HepG2 (cell line): ENCODE results near the gene CDK2. TPM values are rescaled to one million over a fixed set of nuclear protein-coding genes. Genes with fewer than 3 reads are reported as not detected.

ENCODE experiments used
- E2F2 ChIP-seq: sonication (generic); formaldehyde crosslinking; IDR thresholded peaks from 2 replicates; pipeline ENCODE4 v1.4.0; 2020; ENCODE audit warnings: missing genetic modification reagents, borderline replicate concordance
- SKIL ChIP-seq: sonication (generic); formaldehyde crosslinking; IDR thresholded peaks from 2 replicates; pipeline ENCODE4 v1.8.0; 2022; ENCODE audit warnings: missing genetic modification reagents, mild to moderate bottlenecking, moderate library complexity, borderline replicate concordance
- ZNF225 ChIP-seq: sonication (generic); formaldehyde crosslinking; IDR thresholded peaks from 2 replicates; pipeline ENCODE4 v1.4.0; 2020; ENCODE audit warnings: mild to moderate bottlenecking, missing genetic modification reagents
- polyA plus RNA-seq, 8 experiments: library from polyadenylated mRNA; depleted of rRNA in 3 of 8; stranded (reverse) in 7 of 8; unstranded in 1 of 8; fragments of >200 nt; fragmentation: Illumina TruSeq in 4 of 8; extraction: Trizol in 4 of 8; gene quantifications; 2 replicates each; pipeline versions ENCODE4 v1.2.1 to v1.2.3, GENCODE V29; 2011 to 2016; ENCODE audit warnings: low read depth in 4 of 8, missing spikeins in 1 of 8, mixed read lengths in 1 of 8; ENCODE audit not compliant: insufficient read depth in 1 of 8
- total RNA-seq, 5 experiments: library from RNA; depleted of rRNA; stranded (reverse); fragments of >200 nt; fragmentation: Illumina TruSeq; extraction: Trizol; gene quantifications; 2 replicates each; pipeline ENCODE4 v1.2.3, GENCODE V29; 2016; ENCODE audit warnings: low read depth in 1 of 5
- TF ChIP-seq, protein P1 (sequence below): sonication (generic); formaldehyde crosslinking; IDR thresholded peaks from 2 replicates; pipeline ENCODE4 v1.4.0; 2020; ENCODE audit warnings: missing genetic modification reagents
- TF ChIP-seq, protein P2 (sequence below): sonication (generic); formaldehyde crosslinking; IDR thresholded peaks from 2 replicates; pipeline ENCODE4 v1.8.0; 2023; ENCODE audit warnings: mild to moderate bottlenecking, missing genetic modification reagents
- TF ChIP-seq, protein P3 (sequence below): sonication (generic); formaldehyde crosslinking; IDR thresholded peaks from 2 replicates; pipeline ENCODE4 v1.8.0; 2022; ENCODE audit warnings: missing genetic modification reagents, mild to moderate bottlenecking, inconsistent platforms, borderline replicate concordance
- TF ChIP-seq, protein P4 (sequence below): sonication (generic); formaldehyde crosslinking; IDR thresholded peaks from 2 replicates; pipeline ENCODE4 v1.5.1; 2020; ENCODE audit warnings: mild to moderate bottlenecking, missing genetic modification reagents, borderline replicate concordance
- TF ChIP-seq, protein P5 (sequence below): sonication (generic); formaldehyde crosslinking; IDR thresholded peaks from 2 replicates; pipeline ENCODE4 v1.8.1; 2022; ENCODE audit warnings: low read depth, mild to moderate bottlenecking, missing genetic modification reagents

The CDK2 gene
- total and polyA plus RNA-seq, 2 of the 13 experiments (the other 11 are each of a cell fraction or from before 2014, with no cell fraction given) = 47.5 to 52.6 TPM

DNA sequence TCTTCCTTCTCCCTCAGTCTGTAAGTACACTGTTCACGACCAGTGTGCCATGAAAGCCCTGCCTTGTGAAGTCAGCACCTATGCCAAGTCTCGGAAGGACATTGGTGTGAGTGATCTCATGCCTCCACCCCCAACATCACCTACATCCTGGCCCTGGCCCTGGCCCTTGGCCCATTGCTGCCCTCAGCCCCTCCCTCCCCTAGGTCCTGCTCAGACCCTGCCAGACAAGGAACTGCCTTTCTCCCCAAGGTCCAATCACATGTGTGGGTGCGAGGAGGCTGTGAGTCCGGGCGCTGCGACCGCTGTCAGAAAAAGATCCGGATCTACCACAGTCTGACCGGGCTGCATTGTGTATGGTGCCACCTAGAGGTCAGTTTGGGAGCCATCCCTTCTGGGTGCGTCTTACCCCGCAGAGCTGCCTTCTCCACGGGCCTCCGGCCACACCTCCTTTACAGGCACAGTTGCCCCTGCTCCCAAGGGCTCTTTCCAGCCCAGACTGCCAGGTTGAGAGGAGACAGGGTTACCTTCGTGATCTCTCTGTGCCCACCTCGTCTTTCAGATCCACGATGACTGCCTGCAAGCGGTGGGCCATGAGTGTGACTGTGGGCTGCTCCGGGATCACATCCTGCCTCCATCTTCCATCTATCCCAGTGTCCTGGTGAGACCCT, 26.4 kb upstream of the CDK2 start (continued):
- TF ChIP-seq SKIL (CRISPR knock-in tag) = no peak
- TF ChIP-seq, protein P1, sequence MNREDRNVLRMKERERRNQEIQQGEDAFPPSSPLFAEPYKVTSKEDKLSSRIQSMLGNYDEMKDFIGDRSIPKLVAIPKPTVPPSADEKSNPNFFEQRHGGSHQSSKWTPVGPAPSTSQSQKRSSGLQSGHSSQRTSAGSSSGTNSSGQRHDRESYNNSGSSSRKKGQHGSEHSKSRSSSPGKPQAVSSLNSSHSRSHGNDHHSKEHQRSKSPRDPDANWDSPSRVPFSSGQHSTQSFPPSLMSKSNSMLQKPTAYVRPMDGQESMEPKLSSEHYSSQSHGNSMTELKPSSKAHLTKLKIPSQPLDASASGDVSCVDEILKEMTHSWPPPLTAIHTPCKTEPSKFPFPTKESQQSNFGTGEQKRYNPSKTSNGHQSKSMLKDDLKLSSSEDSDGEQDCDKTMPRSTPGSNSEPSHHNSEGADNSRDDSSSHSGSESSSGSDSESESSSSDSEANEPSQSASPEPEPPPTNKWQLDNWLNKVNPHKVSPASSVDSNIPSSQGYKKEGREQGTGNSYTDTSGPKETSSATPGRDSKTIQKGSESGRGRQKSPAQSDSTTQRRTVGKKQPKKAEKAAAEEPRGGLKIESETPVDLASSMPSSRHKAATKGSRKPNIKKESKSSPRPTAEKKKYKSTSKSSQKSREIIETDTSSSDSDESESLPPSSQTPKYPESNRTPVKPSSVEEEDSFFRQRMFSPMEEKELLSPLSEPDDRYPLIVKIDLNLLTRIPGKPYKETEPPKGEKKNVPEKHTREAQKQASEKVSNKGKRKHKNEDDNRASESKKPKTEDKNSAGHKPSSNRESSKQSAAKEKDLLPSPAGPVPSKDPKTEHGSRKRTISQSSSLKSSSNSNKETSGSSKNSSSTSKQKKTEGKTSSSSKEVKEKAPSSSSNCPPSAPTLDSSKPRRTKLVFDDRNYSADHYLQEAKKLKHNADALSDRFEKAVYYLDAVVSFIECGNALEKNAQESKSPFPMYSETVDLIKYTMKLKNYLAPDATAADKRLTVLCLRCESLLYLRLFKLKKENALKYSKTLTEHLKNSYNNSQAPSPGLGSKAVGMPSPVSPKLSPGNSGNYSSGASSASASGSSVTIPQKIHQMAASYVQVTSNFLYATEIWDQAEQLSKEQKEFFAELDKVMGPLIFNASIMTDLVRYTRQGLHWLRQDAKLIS (CRISPR knock-in tag) = no peak
- TF ChIP-seq, protein P2, sequence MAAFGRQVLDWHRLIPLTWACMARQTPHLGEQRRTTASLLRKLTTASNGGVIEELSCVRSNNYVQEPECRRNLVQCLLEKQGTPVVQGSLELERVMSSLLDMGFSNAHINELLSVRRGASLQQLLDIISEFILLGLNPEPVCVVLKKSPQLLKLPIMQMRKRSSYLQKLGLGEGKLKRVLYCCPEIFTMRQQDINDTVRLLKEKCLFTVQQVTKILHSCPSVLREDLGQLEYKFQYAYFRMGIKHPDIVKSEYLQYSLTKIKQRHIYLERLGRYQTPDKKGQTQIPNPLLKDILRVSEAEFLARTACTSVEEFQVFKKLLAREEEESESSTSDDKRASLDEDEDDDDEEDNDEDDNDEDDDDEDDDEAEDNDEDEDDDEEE (CRISPR knock-in tag) = 0 out of 2 replicates have a peak, but pooled peaks have one; percentile 61
- TF ChIP-seq, protein P3, sequence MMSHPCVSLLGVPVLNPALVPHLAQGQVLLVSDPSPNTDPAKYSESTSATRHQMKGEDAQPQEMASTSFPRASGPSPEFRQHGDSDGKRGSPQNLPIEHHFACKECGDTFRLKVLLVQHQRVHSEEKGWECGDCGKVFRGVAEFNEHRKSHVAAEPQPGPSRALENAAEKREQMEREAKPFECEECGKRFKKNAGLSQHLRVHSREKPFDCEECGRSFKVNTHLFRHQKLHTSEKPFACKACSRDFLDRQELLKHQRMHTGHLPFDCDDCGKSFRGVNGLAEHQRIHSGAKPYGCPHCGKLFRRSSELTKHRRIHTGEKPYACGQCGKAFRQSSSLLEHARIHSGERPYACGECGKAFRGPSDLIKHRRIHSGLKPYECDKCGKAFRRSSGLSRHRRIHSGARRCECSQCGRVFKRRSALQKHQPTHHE (CRISPR knock-in tag) = no peak
- 0 out of 2 replicates have a peak, but pooled peaks have one; percentile 19 for TF ChIP-seq ZNF225 (CRISPR knock-in tag)
- TF ChIP-seq E2F2 = no peak
- TF ChIP-seq, protein P4, sequence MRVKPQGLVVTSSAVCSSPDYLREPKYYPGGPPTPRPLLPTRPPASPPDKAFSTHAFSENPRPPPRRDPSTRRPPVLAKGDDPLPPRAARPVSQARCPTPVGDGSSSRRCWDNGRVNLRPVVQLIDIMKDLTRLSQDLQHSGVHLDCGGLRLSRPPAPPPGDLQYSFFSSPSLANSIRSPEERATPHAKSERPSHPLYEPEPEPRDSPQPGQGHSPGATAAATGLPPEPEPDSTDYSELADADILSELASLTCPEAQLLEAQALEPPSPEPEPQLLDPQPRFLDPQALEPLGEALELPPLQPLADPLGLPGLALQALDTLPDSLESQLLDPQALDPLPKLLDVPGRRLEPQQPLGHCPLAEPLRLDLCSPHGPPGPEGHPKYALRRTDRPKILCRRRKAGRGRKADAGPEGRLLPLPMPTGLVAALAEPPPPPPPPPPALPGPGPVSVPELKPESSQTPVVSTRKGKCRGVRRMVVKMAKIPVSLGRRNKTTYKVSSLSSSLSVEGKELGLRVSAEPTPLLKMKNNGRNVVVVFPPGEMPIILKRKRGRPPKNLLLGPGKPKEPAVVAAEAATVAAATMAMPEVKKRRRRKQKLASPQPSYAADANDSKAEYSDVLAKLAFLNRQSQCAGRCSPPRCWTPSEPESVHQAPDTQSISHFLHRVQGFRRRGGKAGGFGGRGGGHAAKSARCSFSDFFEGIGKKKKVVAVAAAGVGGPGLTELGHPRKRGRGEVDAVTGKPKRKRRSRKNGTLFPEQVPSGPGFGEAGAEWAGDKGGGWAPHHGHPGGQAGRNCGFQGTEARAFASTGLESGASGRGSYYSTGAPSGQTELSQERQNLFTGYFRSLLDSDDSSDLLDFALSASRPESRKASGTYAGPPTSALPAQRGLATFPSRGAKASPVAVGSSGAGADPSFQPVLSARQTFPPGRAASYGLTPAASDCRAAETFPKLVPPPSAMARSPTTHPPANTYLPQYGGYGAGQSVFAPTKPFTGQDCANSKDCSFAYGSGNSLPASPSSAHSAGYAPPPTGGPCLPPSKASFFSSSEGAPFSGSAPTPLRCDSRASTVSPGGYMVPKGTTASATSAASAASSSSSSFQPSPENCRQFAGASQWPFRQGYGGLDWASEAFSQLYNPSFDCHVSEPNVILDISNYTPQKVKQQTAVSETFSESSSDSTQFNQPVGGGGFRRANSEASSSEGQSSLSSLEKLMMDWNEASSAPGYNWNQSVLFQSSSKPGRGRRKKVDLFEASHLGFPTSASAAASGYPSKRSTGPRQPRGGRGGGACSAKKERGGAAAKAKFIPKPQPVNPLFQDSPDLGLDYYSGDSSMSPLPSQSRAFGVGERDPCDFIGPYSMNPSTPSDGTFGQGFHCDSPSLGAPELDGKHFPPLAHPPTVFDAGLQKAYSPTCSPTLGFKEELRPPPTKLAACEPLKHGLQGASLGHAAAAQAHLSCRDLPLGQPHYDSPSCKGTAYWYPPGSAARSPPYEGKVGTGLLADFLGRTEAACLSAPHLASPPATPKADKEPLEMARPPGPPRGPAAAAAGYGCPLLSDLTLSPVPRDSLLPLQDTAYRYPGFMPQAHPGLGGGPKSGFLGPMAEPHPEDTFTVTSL = no peak
- TF ChIP-seq, protein P5, sequence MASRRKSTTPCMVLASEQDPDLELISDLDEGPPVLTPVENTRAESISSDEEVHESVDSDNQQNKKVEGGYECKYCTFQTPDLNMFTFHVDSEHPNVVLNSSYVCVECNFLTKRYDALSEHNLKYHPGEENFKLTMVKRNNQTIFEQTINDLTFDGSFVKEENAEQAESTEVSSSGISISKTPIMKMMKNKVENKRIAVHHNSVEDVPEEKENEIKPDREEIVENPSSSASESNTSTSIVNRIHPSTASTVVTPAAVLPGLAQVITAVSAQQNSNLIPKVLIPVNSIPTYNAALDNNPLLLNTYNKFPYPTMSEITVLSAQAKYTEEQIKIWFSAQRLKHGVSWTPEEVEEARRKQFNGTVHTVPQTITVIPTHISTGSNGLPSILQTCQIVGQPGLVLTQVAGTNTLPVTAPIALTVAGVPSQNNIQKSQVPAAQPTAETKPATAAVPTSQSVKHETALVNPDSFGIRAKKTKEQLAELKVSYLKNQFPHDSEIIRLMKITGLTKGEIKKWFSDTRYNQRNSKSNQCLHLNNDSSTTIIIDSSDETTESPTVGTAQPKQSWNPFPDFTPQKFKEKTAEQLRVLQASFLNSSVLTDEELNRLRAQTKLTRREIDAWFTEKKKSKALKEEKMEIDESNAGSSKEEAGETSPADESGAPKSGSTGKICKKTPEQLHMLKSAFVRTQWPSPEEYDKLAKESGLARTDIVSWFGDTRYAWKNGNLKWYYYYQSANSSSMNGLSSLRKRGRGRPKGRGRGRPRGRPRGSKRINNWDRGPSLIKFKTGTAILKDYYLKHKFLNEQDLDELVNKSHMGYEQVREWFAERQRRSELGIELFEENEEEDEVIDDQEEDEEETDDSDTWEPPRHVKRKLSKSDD = no peak
